Naive thymus-derived CD4-positive, alpha-beta T cell (primary cell): Measurements from ENCODE around the gene PRKCB. TPM values are rescaled to one million over a fixed set of nuclear protein-coding genes. Genes with fewer than 3 reads are reported as not detected.

Experiments
- ATAC-seq: fragments of 150-1000 bp; cut with Tn5 transposase; 2 replicates; pipeline ENCODE4 v1.10.0; 2021; ENCODE audit warnings: mild to moderate bottlenecking, moderate library complexity
- CTCF ChIA-PET: fragments of 350-600 bp; sonication (Branson Sonifier 250); formaldehyde crosslinking; loops from one replicate; lab custom pipeline; 2021; ENCODE audit warnings: antibody characterized with exemption; lab: Charles Lee
- POLR2A ChIA-PET: fragments of 350-600 bp; sonication (Branson Sonifier 250); formaldehyde crosslinking; loops from one replicate; lab custom pipeline; 2021; ENCODE audit warnings: antibody characterized with exemption, inconsistent platforms; lab: Charles Lee
- DNase-seq, 9 donors: peaks; one replicate each; pipeline versions ENCODE4 v3.0.0 to v3.0.0-alpha.2; 2020 to 2022; ENCODE audit warnings: mixed read lengths in 1 of 9
- H3K27ac ChIP-seq: one replicate; pipeline ENCODE4 v1.7.0; 2013; ENCODE audit warnings: mild to moderate bottlenecking, low read depth, low read length, moderate library complexity
- H3K27me3 ChIP-seq, 2 donors: one replicate each; pipeline ENCODE4 v1.7.0; 2013; ENCODE audit warnings: low read length in 2 of 2, mild to moderate bottlenecking in 2 of 2, moderate library complexity in 2 of 2; ENCODE audit not compliant: control insufficient read depth in 2 of 2, insufficient read depth in 2 of 2
- H3K36me3 ChIP-seq, 3 experiments: 1 replicate in 2 of 3; 2 replicates in 1 of 3; pipeline ENCODE4 v1.7.0; 2013; ENCODE audit warnings: low read length in 3 of 3, mild to moderate bottlenecking in 3 of 3, moderate library complexity in 1 of 3; ENCODE audit not compliant: insufficient read depth in 3 of 3, control insufficient read depth in 2 of 3
- H3K4me1 ChIP-seq, 2 donors: one replicate each; pipeline ENCODE4 v1.7.0; 2013; ENCODE audit warnings: low read length in 2 of 2, mild to moderate bottlenecking in 2 of 2, moderate library complexity in 1 of 2; ENCODE audit not compliant: control insufficient read depth in 2 of 2, insufficient read depth in 2 of 2
- H3K4me3 ChIP-seq: 2 replicates; pipeline ENCODE4 v1.7.0; 2013; ENCODE audit warnings: mild to moderate bottlenecking, low read length
- H3K9me3 ChIP-seq, 3 experiments: 1 replicate in 2 of 3; 2 replicates in 1 of 3; pipeline ENCODE4 v1.7.0; 2013; ENCODE audit warnings: low read length in 3 of 3; ENCODE audit not compliant: control insufficient read depth in 2 of 3
- H3K27ac Mint-ChIP-seq, 9 donors: one replicate each; pipeline ENCODE4 v1.8.0; 2020 to 2022; ENCODE audit warnings: mixed read lengths in 9 of 9, mild to moderate bottlenecking in 8 of 9, moderate library complexity in 5 of 9, inconsistent platforms in 2 of 9
- H3K27me3 Mint-ChIP-seq, 5 donors: one replicate each; pipeline ENCODE4 v1.8.0; 2021 to 2022; ENCODE audit warnings: mixed read lengths in 5 of 5, mild to moderate bottlenecking in 1 of 5
- H3K36me3 Mint-ChIP-seq, 5 donors: one replicate each; pipeline ENCODE4 v1.8.0; 2020 to 2022; ENCODE audit warnings: mixed read lengths in 5 of 5, mild to moderate bottlenecking in 3 of 5, inconsistent platforms in 1 of 5
- H3K4me1 Mint-ChIP-seq, 7 donors: one replicate each; pipeline ENCODE4 v1.8.0; 2020 to 2022; ENCODE audit warnings: mixed read lengths in 7 of 7, mild to moderate bottlenecking in 3 of 7, inconsistent platforms in 1 of 7
- H3K4me3 Mint-ChIP-seq, 10 donors: one replicate each; pipeline ENCODE4 v1.8.0; 2020 to 2022; ENCODE audit warnings: mild to moderate bottlenecking in 10 of 10, mixed read lengths in 10 of 10, moderate library complexity in 6 of 10, inconsistent platforms in 2 of 10
- H3K9me3 Mint-ChIP-seq, 11 donors: one replicate each; pipeline ENCODE4 v1.8.0; 2020 to 2022; ENCODE audit warnings: mixed read lengths in 11 of 11, mild to moderate bottlenecking in 4 of 11, inconsistent platforms in 1 of 11, moderate library complexity in 1 of 11
- intact Hi-C, 2 donors: fragments of 100-400 bp; cut with micrococcal nuclease; formaldehyde crosslinking; loops; one replicate each; pipeline ENCODE4 v1.15.1; 2023
- polyA plus RNA-seq, 2 donors: library from polyadenylated mRNA; unstranded; fragments of 300-500 nt; fragmentation: Illumina TruSeq; gene quantifications; one replicate each; pipeline ENCODE4 v1.2.3, GENCODE V29; 2021
- total RNA-seq, 6 experiments: library from RNA in 5 of 6; stranded (reverse) in 5 of 6; gene quantifications; 1 replicate in 5 of 6; 2 replicates in 1 of 6; pipeline ENCODE4 v1.2.3 and lab custom pipeline; 2021 to 2026

PRKCB gene
- total and polyA plus RNA-seq, 7 experiments from 2014 or later = 32.4 to 180 (median 72.9) TPM

DNA sequence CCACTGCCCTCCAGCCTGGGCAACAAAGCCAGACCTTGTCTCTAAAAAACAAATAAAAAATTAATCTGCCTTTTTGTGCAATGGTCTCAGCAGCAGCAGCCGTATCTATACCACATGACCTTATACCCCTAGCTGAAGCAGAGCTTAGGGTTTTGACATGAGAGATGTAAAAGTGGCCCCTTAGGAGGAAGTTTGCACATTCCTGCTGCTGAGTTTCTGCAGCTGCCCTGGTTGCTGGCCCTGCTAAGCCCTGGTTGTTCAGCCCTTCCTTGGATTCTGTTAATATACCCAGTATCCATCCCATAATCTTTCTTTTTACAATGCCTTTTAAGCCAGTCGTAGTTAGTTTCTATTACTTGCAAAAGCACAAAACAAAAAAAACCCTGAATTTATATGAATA lies 33.0 kb upstream of the PRKCB start:
- peaks cover 0 to 11% (median 0%) of the 10 kb centered on the region in 5 donors for H3K27me3 Mint-ChIP-seq
- H3K27ac Mint-ChIP-seq = no peak overlapping the region
- CTCF ChIA-PET = interaction anchor here (0.5 to 11.8 kb wide), 17 partner anchors 20 to 1248 kb away, joined by 3 to 180 read pairs (median 6); partner anchors contain the start of gene PRKCB
- H3K4me1 Mint-ChIP-seq = peaks cover 6 to 13% (median 11%) of the 10 kb centered on the region in 7 donors
- H3K36me3 Mint-ChIP-seq = no peaks in the 10 kb centered on the region
- Histone ChIP-seq H3K9me3 (no peaks in the 10 kb centered on the region), H3K4me1 (peaks cover 0 to 7% of the 10 kb centered on the region in 2 donors), H3K27me3 (no peaks in the 10 kb centered on the region), H3K27ac (no peak overlapping the region), H3K36me3 (peaks cover 0 to 3% (median 0%) of the 10 kb centered on the region in 3 experiments), H3K4me3 (no peak overlapping the region)
- ATAC-seq (no peak), DNase-seq (no peak)
- H3K9me3 Mint-ChIP-seq = no peaks in the 10 kb centered on the region
- POLR2A ChIA-PET = interaction anchor here (0.7 to 1.8 kb wide), 3 partner anchors 61 to 232 kb away, joined by 3 to 8 read pairs (median 6); no protein-coding TSS in a partner anchor
- intact Hi-C loops = loop anchor here (1.0 to 5.0 kb wide), 10 partner anchors 24 to 450 kb away; partner anchors contain the start of gene PRKCB (in 1 of the 2)
- H3K4me3 Mint-ChIP-seq = no peak overlapping the region

DNA sequence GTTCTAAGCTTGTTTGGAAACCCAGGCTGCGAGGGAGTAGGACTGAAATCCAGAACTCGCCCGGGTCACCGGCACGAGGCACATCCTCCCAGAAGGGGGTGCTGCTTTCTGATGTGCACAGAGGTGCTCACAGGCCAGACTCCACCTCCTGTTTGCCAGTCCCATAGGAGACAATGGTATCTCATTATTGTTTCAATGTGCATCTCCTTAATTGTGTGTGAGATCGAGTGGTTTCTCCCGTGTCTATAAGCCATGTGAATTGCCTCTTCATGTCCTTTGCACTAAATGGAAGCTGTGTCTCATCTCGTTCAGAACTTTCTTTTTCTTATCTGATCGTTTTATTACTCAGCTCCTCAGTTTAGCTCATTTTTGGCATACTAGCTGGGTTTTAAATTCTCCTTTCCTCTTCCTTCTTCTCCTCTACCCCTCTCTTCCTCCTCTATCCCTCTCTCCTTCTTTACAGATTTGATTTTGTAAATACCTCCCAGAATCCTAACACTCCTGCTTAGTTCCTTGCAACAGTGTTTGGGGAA lies 32.1 kb upstream of the PRKCB start:
- Mint-ChIP-seq H3K27me3 (peaks cover 0 to 11% (median 0%) of the 10 kb centered on the region in 5 donors), H3K36me3 (no peaks in the 10 kb centered on the region), H3K27ac (peak overlapping the region in 1 of 9 donors; percentile 7), H3K9me3 (no peaks in the 10 kb centered on the region), H3K4me3 (peak overlapping the region in 9 of 10 donors; percentile 1 to 57 (median 19)), H3K4me1 (peaks cover 6 to 13% (median 11%) of the 10 kb centered on the region in 7 donors)
- POLR2A ChIA-PET = interaction anchor here (1.7 to 1.8 kb wide), 2 partner anchors 207 to 232 kb away, joined by 6 to 8 read pairs; no protein-coding TSS in a partner anchor
- H3K27me3 ChIP-seq = no peaks in the 10 kb centered on the region
- H3K9me3 ChIP-seq = no peaks in the 10 kb centered on the region
- peak; percentile 39 to 71 (median 60) for DNase-seq
- CTCF ChIA-PET = interaction anchor here (0.5 to 11.8 kb wide), 25 partner anchors 17 to 250 kb away, joined by 3 to 180 read pairs (median 5); partner anchors contain the start of gene PRKCB
- intact Hi-C loops = loop anchor here (1.0 to 5.0 kb wide), 10 partner anchors 23 to 449 kb away; partner anchors contain the start of gene PRKCB (in 1 of the 2)
- peaks cover 0 to 7% of the 10 kb centered on the region in 2 donors for H3K4me1 ChIP-seq
- no peak overlapping the region for H3K27ac ChIP-seq
- peaks cover 0 to 3% (median 0%) of the 10 kb centered on the region in 3 experiments for H3K36me3 ChIP-seq
- no peak overlapping the region for H3K4me3 ChIP-seq
- ATAC-seq = peak; percentile 94

GRCh38 chr16:23807028-23807427 lies 28.8 kb upstream of the PRKCB start:
- ChIA-PET CTCF (interaction anchor here (1.2 to 11.8 kb wide), 3 partner anchors 26 to 232 kb away, joined by 6 to 138 read pairs (median 14); no protein-coding TSS in a partner anchor), POLR2A (no interaction called here)
- Mint-ChIP-seq H3K36me3 (no peaks in the 10 kb centered on the region), H3K27ac (no peak overlapping the region), H3K4me3 (no peak overlapping the region), H3K4me1 (peaks cover 6 to 13% (median 11%) of the 10 kb centered on the region in 7 donors), H3K27me3 (peaks cover 0 to 25% (median 0%) of the 10 kb centered on the region in 5 donors), H3K9me3 (peaks cover 0 to 1% (median 0%) of the 10 kb centered on the region in 11 donors)
- intact Hi-C loops = no loop called here
- no peak overlapping the region for H3K4me3 ChIP-seq
- H3K9me3 ChIP-seq = no peaks in the 10 kb centered on the region
- no peak for DNase-seq
- peak; percentile 66 for ATAC-seq
- no peaks in the 10 kb centered on the region for H3K27me3 ChIP-seq
- H3K27ac ChIP-seq = no peak overlapping the region
- peaks cover 0 to 7% of the 10 kb centered on the region in 2 donors for H3K4me1 ChIP-seq
- H3K36me3 ChIP-seq = no peaks in the 10 kb centered on the region

- H3K27ac Mint-ChIP-seq = peak overlapping the region in 1 of 9 donors; percentile 46
- DNase-seq (no peak), ATAC-seq (no peak)
- Histone ChIP-seq H3K27ac (no peak overlapping the region), H3K27me3 (no peaks in the 10 kb centered on the region), H3K4me1 (peaks cover 12 to 13% of the 10 kb centered on the region in 2 donors), H3K9me3 (no peaks in the 10 kb centered on the region), H3K4me3 (no peak overlapping the region), H3K36me3 (no peaks in the 10 kb centered on the region)
- H3K4me3 Mint-ChIP-seq = no peak overlapping the region
- no peaks in the 10 kb centered on the region for H3K36me3 Mint-ChIP-seq
- intact Hi-C loops = no loop called here
- H3K4me1 Mint-ChIP-seq = peaks cover 13 to 30% (median 20%) of the 10 kb centered on the region in 7 donors
- H3K27me3 Mint-ChIP-seq = peaks cover 0 to 20% (median 0%) of the 10 kb centered on the region in 5 donors
- POLR2A ChIA-PET = interaction anchor here (0.6 to 1.3 kb wide), 3 partner anchors 10 to 215 kb away, joined by 3 read pairs; partner anchors contain the start of gene PRKCB
- no peaks in the 10 kb centered on the region for H3K9me3 Mint-ChIP-seq
- CTCF ChIA-PET = interaction anchor here (0.6 kb wide), 1 partner anchor 18 kb away, joined by 3 read pairs; no protein-coding TSS in a partner anchor
These were observed 14.3 kb upstream of the PRKCB start for GRCh38 chr16:23821467-23821866.

DNA sequence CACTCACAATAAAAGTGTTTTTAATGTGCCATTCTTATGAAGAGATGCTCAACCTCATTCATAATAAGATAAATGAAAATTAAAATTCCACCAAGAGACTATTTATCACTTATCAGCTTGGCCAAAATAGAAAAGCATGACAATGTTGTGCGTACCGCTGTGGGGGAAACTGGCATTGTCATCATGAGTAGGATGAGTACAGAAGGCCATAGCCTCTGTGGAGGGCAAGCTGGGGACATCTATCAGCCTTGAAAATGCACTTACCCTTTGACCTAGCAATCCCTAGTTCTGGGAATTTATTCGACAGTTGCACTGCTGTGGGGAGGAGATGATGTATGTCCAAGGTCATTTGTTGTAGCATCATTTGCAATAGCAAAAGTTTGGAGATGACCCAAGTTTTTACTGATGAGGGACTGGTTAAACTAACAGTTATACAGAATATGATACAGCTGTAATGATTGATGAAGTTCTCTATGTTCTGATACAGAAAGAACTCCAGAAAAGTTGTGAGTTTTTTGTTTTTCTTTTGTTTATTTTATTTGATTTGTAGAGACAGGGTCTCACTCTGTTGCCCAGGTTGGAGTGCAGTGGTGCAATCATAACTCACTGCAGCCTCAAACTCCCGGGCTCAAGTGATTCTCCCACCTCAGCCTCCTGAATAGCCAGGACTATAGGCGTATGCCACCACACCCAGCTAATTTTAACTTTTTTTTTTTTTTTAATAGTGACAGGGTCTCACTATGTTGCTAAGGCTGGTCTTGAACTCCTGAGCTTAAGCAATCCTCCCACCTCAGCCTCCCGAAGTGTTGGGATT lies 13.7 kb upstream of the PRKCB start:
- Histone ChIP-seq H3K4me1 (peaks cover 18 to 19% of the 10 kb centered on the region in 2 donors), H3K27me3 (no peaks in the 10 kb centered on the region), H3K27ac (no peak overlapping the region), H3K4me3 (no peak overlapping the region), H3K36me3 (no peaks in the 10 kb centered on the region), H3K9me3 (no peaks in the 10 kb centered on the region)
- Mint-ChIP-seq H3K36me3 (no peaks in the 10 kb centered on the region), H3K27me3 (peaks cover 0 to 18% (median 0%) of the 10 kb centered on the region in 5 donors), H3K4me1 (peaks cover 19 to 36% (median 26%) of the 10 kb centered on the region in 7 donors), H3K27ac (peak overlapping the region in 1 of 9 donors; percentile 46), H3K4me3 (no peak overlapping the region), H3K9me3 (peaks cover 0 to under 1% (median 0%) of the 10 kb centered on the region in 11 donors)
- DNase-seq (no peak), ATAC-seq (no peak)
- CTCF ChIA-PET = interaction anchor here (1.0 kb wide), 1 partner anchor 19 kb away, joined by 3 read pairs; no protein-coding TSS in a partner anchor
- intact Hi-C loops = no loop called here
- POLR2A ChIA-PET = interaction anchor here (0.7 to 1.3 kb wide), 2 partner anchors 13 to 215 kb away, joined by 3 read pairs; partner anchors contain the start of gene PRKCB
